Upper lobe of left lung (tissue), 4 donors: ENCODE measurements around the gene UGT1A5.
"Not testable (repeated sequence)": the region's sequence is repeated elsewhere in the genome, so short reads cannot be mapped to it uniquely, and the experiment has no call there.

Source experiments
- CTCF ChIP-seq, 6 experiments: fragments of 450-650 bp in 4 of 6; fragments of 200-600 bp in 2 of 6; sonication (generic) in 2 of 6; IDR thresholded peaks; one replicate each; pipeline ENCODE4 v1.5.1; 2016 to 2019; ENCODE audit warnings: antibody characterized with exemption in 6 of 6
- EP300 ChIP-seq, 4 donors: sonication (generic); formaldehyde crosslinking; IDR thresholded peaks; one replicate each; pipeline ENCODE4 v1.5.1; 2017; ENCODE audit warnings: antibody characterized with exemption in 4 of 4, control low read depth in 2 of 4
- POLR2A ChIP-seq, 4 donors: fragments of 450-650 bp; IDR thresholded peaks; one replicate each; pipeline ENCODE4 v1.5.1; 2016 to 2017; ENCODE audit warnings: antibody characterized with exemption in 4 of 4, mild to moderate bottlenecking in 2 of 4
- POLR2AphosphoS5 ChIP-seq, 2 donors: sonication (generic); formaldehyde crosslinking; IDR thresholded peaks; one replicate each; pipeline ENCODE4 v1.5.1; 2017; ENCODE audit warnings: antibody characterized with exemption in 2 of 2

GRCh38 chr2:233751212-233752009, 38.7 kb downstream of the UGT1A5 start:
- TF ChIP-seq CTCF, POLR2A, POLR2AphosphoS5, EP300 (IDR thresholded peaks at IDR 0.05): not testable (repeated sequence)
